Osteoblast (primary cell): ENCODE measurements around the gene MED17. TPM values are rescaled to one million over a fixed set of nuclear protein-coding genes. Genes with fewer than 3 reads are reported as not detected.

ENCODE experiments used
- DNase-seq: peaks from one replicate; pipeline ENCODE4 v3.0.0; 2011; ENCODE audit warnings: low spot score, mixed read lengths; ENCODE audit not compliant: insufficient read length; ENCODE audit errors: missing footprints
- H2AFZ ChIP-seq: 2 replicates; pipeline ENCODE4 v1.6.0; 2011; ENCODE audit warnings: mild to moderate bottlenecking, low read length
- H3K27ac ChIP-seq: 2 replicates; pipeline ENCODE4 v1.5.1; 2011; ENCODE audit warnings: mild to moderate bottlenecking, low read depth, low read length, moderate library complexity
- H3K27me3 ChIP-seq: 2 replicates; pipeline ENCODE4 v1.6.0; 2012; ENCODE audit warnings: mild to moderate bottlenecking, control low read depth, inconsistent platforms, low read length, moderate library complexity; ENCODE audit not compliant: insufficient read depth
- H3K36me3 ChIP-seq: 2 replicates; pipeline ENCODE4 v1.5.1; 2011; ENCODE audit warnings: mild to moderate bottlenecking, low read length, control low read depth, moderate library complexity; ENCODE audit not compliant: insufficient read depth
- H3K4me1 ChIP-seq: 2 replicates; pipeline ENCODE4 v1.5.1; 2011; ENCODE audit warnings: mild to moderate bottlenecking, low read length, control low read depth, moderate library complexity; ENCODE audit not compliant: insufficient read depth
- H3K4me2 ChIP-seq: 2 replicates; pipeline ENCODE4 v1.6.0; 2011; ENCODE audit warnings: mild to moderate bottlenecking, low read length; ENCODE audit not compliant: insufficient read depth
- H3K4me3 ChIP-seq: fragments of 200-600 bp; sonication (generic); 3 replicates; pipeline ENCODE4 v1.5.1; 2012; ENCODE audit warnings: mild to moderate bottlenecking, low read length, inconsistent platforms; ENCODE audit not compliant: insufficient read depth
- H3K79me2 ChIP-seq: 2 replicates; pipeline ENCODE4 v1.6.0; 2012; ENCODE audit warnings: mild to moderate bottlenecking, low read length, control low read depth, inconsistent platforms; ENCODE audit not compliant: insufficient read depth
- H3K9me3 ChIP-seq: 2 replicates; pipeline ENCODE4 v1.5.1; 2011; ENCODE audit warnings: low read depth, low read length, control low read depth
- H4K20me1 ChIP-seq: 2 replicates; pipeline ENCODE4 v1.6.0; 2012; ENCODE audit warnings: mild to moderate bottlenecking, low read length, control low read depth; ENCODE audit not compliant: insufficient read depth
- CTCF ChIP-seq: IDR thresholded peaks from 2 replicates; pipeline ENCODE4 v1.5.1; 2011; ENCODE audit warnings: mild to moderate bottlenecking, low read depth, low read length, moderate library complexity; ENCODE audit errors: extremely low read depth
- total RNA-seq: library from RNA; depleted of rRNA; stranded (reverse); fragments of >200 nt; gene quantifications from 2 replicates; pipeline ENCODE4 v1.2.3, GENCODE V29; 2012

The MED17 gene
- total RNA-seq, 1 donor = 32.6 TPM

GRCh38 chr11:93849751-93850593, 65.9 kb downstream of the MED17 start:
- Histone ChIP-seq H2AFZ (peak overlapping the region; percentile 51), H3K9me3 (no peaks in the 10 kb centered on the region), H3K79me2 (no peaks in the 10 kb centered on the region), H3K27me3 (no peaks in the 10 kb centered on the region), H3K4me2 (peak overlapping the region; percentile 76), H3K27ac (no peak overlapping the region), H3K4me3 (peak overlapping the region; percentile 70), H3K36me3 (no peaks in the 10 kb centered on the region), H4K20me1 (no peaks in the 10 kb centered on the region), H3K4me1 (peaks cover 7% of the 10 kb centered on the region)
- DNase-seq = peak; percentile 91
- TF ChIP-seq CTCF = no peak

DNA sequence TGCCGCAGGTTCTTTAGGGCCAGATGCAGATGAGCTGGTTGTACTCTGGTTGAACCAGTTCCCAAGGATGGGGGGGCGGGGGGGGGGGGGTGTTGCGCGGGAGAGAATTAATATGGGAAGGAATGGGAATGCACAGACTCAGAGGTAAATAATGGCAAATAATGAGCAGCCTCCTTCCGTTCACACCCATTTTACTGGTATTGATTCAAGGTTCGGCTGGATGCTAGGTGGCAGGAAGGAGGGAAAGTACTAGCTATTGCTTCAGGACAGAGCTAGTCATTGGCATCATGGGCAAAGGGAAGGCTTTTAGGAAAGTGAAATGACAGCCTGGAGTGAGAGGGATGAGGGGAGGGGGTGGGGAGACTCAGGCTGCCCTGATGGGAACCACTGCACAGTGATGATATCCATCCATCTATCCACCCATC, 66.5 kb downstream of the MED17 start, which contains the start of gene VSTM5:
TSS of gene VSTM5 (minus strand) at position 25 of the 425 bp plus-strand sequence. CDS start 116 bp downstream, outside the sequence.
- H3K4me2 ChIP-seq = peak within 1 kb of the TSS; percentile 76
- no peaks in the 10 kb centered on the region for H3K79me2 ChIP-seq
- no peaks in the 10 kb centered on the region for H3K36me3 ChIP-seq
- no peak within 1 kb of the TSS for H3K27ac ChIP-seq
- H2AFZ ChIP-seq = peak within 1 kb of the TSS; percentile 51
- H3K4me3 ChIP-seq = peak within 1 kb of the TSS; percentile 70
- no peaks in the 10 kb centered on the region for H3K27me3 ChIP-seq
- no peak for DNase-seq
- TF ChIP-seq CTCF = no peak
- peaks cover 3% of the 10 kb centered on the region for H3K4me1 ChIP-seq
- H3K9me3 ChIP-seq = no peaks in the 10 kb centered on the region
- H4K20me1 ChIP-seq = no peaks in the 10 kb centered on the region

GRCh38 chr11:93852242-93852641, 68.2 kb downstream of the MED17 start:
- no peaks in the 10 kb centered on the region for H3K27me3 ChIP-seq
- no peaks in the 10 kb centered on the region for H3K79me2 ChIP-seq
- no peaks in the 10 kb centered on the region for H3K4me1 ChIP-seq
- no peak overlapping the region for H3K4me2 ChIP-seq
- H4K20me1 ChIP-seq = no peaks in the 10 kb centered on the region
- H3K27ac ChIP-seq = no peak overlapping the region
- H3K9me3 ChIP-seq = no peaks in the 10 kb centered on the region
- TF ChIP-seq CTCF = no peak
- no peaks in the 10 kb centered on the region for H3K36me3 ChIP-seq
- no peak for DNase-seq
- H3K4me3 ChIP-seq = no peak overlapping the region
- H2AFZ ChIP-seq = no peak overlapping the region

GRCh38 chr11:93857413-93858120, 73.5 kb downstream of the MED17 start:
- Histone ChIP-seq H3K4me2 (no peak overlapping the region), H3K4me3 (no peak overlapping the region), H2AFZ (no peak overlapping the region), H3K79me2 (no peaks in the 10 kb centered on the region), H3K27ac (no peak overlapping the region), H4K20me1 (no peaks in the 10 kb centered on the region), H3K4me1 (peaks cover 4% of the 10 kb centered on the region), H3K27me3 (no peaks in the 10 kb centered on the region), H3K36me3 (no peaks in the 10 kb centered on the region), H3K9me3 (no peaks in the 10 kb centered on the region)
- DNase-seq = no peak
- TF ChIP-seq CTCF = no peak
